ENCODE results near the gene HCN3. TPM values are rescaled to one million over a fixed set of nuclear protein-coding genes. Genes with fewer than 3 reads are reported as not detected.

The HCN3 gene
- total and polyA plus RNA-seq, 2 of the 8 experiments (the other 6 are each of a cell fraction or from before 2014, with no cell fraction given) = 6.4 to 7.3 TPM

GRCh38 chr1:155295942-155296267, 18.6 kb downstream of the HCN3 start (continued):
- no peak for TF ChIP-seq ASH2L (IDR thresholded peaks at IDR 0.05; ENCODE audit: low read length)
- TF ChIP-seq SP2 (IDR thresholded peaks at IDR 0.05; ENCODE audit: low read length) = no peak

Measured in H1 (cell line).